K562 (cell line): ENCODE results near the gene EDN2. TPM values are rescaled to one million over a fixed set of nuclear protein-coding genes. Genes with fewer than 3 reads are reported as not detected.

ENCODE experiments used
- ATAC-seq: fragments of 200-7000 bp; cut with Tn5 transposase; 3 replicates; pipeline ENCODE4 v1.9.1; 2020; ENCODE audit warnings: moderate library complexity
- BruUV-seq: library from RNA; stranded (reverse); fragments of 400-500 nt; replicated peaks from 2 replicates; lab custom pipeline; 2021; lab: Mats Ljungman, UMichigan
- CTCF ChIA-PET: fragments of 300-600 bp; formaldehyde crosslinking; extraction: SDS; loops from one replicate; lab custom pipeline; 2021; ENCODE audit warnings: low intra/inter-chr PET ratio; lab: Yijun Ruan, JAX
- POLR2A ChIA-PET: fragments of 300-600, 350-650 bp; sonication (Branson Sonifier 250); formaldehyde crosslinking; extraction: SDS; loops from one replicate; lab custom pipeline; 2021; ENCODE audit warnings: antibody characterized with exemption, inconsistent platforms; lab: Yijun Ruan, JAX
- DNase-seq, 4 experiments: peaks; one replicate each; pipeline versions ENCODE4 v3.0.0 to v3.0.0-alpha.2; 2011 to 2018; ENCODE audit warnings: low spot score in 3 of 4, mixed read lengths in 3 of 4; ENCODE audit errors: extremely low read depth in 1 of 4
- FAIRE-seq: peaks from 2 replicates; lab custom pipeline; 2011; peaks lifted over from hg19 to GRCh38; lab: Jason Lieb, UNC
- H2AFZ ChIP-seq: 2 replicates; pipeline ENCODE4 v1.6.0; 2011; ENCODE audit warnings: low read depth, low read length, control low read depth, inconsistent platforms
- H3K27ac ChIP-seq: fragments of 200-600 bp; 3 replicates; pipeline ENCODE4 v1.8.0; 2011; ENCODE audit warnings: low read depth, mild to moderate bottlenecking, control low read depth, inconsistent platforms, low read length, moderate library complexity, mixed read lengths; ENCODE audit errors: extremely low read depth
- H3K27me3 ChIP-seq, 2 experiments: fragments of 300-600 bp in 1 of 2; 2 replicates in 1 of 2; 3 replicates in 1 of 2; pipeline versions ENCODE4 v1.6.0 to v1.8.0; 2011; ENCODE audit warnings: inconsistent platforms in 2 of 2, low read length in 2 of 2, mild to moderate bottlenecking in 1 of 2, mixed read lengths in 1 of 2, moderate library complexity in 1 of 2; ENCODE audit not compliant: control insufficient read depth in 2 of 2, insufficient read depth in 2 of 2
- H3K36me3 ChIP-seq: fragments of 300-600 bp; 3 replicates; pipeline ENCODE4 v1.8.0; 2011; ENCODE audit warnings: mild to moderate bottlenecking, low read length, inconsistent platforms; ENCODE audit not compliant: control insufficient read depth, insufficient read depth
- H3K4me1 ChIP-seq, 2 experiments: fragments of 200-600 bp in 1 of 2; replicated peaks in 1 of 2; 2 replicates in 1 of 2; 3 replicates in 1 of 2; pipeline versions ENCODE4 v1.5.1 to v1.8.0; 2011; ENCODE audit warnings: inconsistent platforms in 2 of 2, low read length in 2 of 2, mild to moderate bottlenecking in 1 of 2, mixed read lengths in 1 of 2, moderate library complexity in 1 of 2; ENCODE audit not compliant: control insufficient read depth in 2 of 2, insufficient read depth in 2 of 2
- H3K4me2 ChIP-seq: 2 replicates; pipeline ENCODE4 v1.6.1; 2011; ENCODE audit warnings: low read length, control low read depth, inconsistent platforms, mixed read lengths; ENCODE audit not compliant: insufficient read depth
- H3K4me3 ChIP-seq: fragments of 200-600 bp; sonication (generic), shearing (Covaris generic); 2 replicates; pipeline ENCODE4 v1.5.1; 2016; ENCODE audit warnings: control low read depth, inconsistent platforms
- H3K79me2 ChIP-seq: fragments of 200-600 bp; 3 replicates; pipeline ENCODE4 v1.8.0; 2011; ENCODE audit warnings: low read length, inconsistent platforms; ENCODE audit not compliant: control insufficient read depth, insufficient read depth
- H3K9ac ChIP-seq, 2 experiments: 2 replicates each; pipeline versions ENCODE4 v1.6.0 to v1.6.1; 2011; ENCODE audit warnings: low read depth in 2 of 2, low read length in 2 of 2, control low read depth in 1 of 2, inconsistent platforms in 1 of 2, mild to moderate bottlenecking in 1 of 2, mixed read lengths in 1 of 2; ENCODE audit not compliant: insufficient read depth in 1 of 2
- H3K9me1 ChIP-seq: one replicate; pipeline ENCODE4 v1.6.0; 2011; ENCODE audit warnings: inconsistent platforms, mild to moderate bottlenecking, low read length, moderate library complexity; ENCODE audit not compliant: control insufficient read depth, insufficient read depth
- H3K9me3 ChIP-seq: replicated peaks from 2 replicates; pipeline ENCODE4 v1.5.1; 2011; ENCODE audit warnings: low read depth, low read length, inconsistent platforms; ENCODE audit not compliant: control insufficient read depth, insufficient read depth
- H4K20me1 ChIP-seq: replicated peaks from 2 replicates; pipeline ENCODE4 v1.6.1; 2011; ENCODE audit warnings: low read length, inconsistent platforms, mixed read lengths; ENCODE audit not compliant: control insufficient read depth, insufficient read depth
- SAP30 ChIP-seq: fragments of 200-600 bp; sonication (generic); IDR thresholded peaks from 2 replicates; pipeline ENCODE4 v1.6.1; 2012; ENCODE audit warnings: borderline replicate concordance, low read depth, mild to moderate bottlenecking, moderate library complexity, low read length, control low read depth, inconsistent platforms; ENCODE audit not compliant: insufficient read depth, poor library complexity, severe bottlenecking
- SPI1 ChIP-seq: IDR thresholded peaks from 2 replicates; pipeline ENCODE4 v1.6.1; 2011; ENCODE audit warnings: low read depth, low read length, control low read depth, borderline replicate concordance
- ZNF143 ChIP-seq: sonication (generic); formaldehyde crosslinking; IDR thresholded peaks from 2 replicates; pipeline ENCODE4 v1.9.0; 2022; ENCODE audit warnings: mild to moderate bottlenecking, missing genetic modification reagents
- ZNF589 ChIP-seq: fragments of 200-800 bp; sonication (Bioruptor generic); IDR thresholded peaks from 2 replicates; pipeline ENCODE4 v1.6.1; 2016; ENCODE audit warnings: low read depth, missing genetic modification characterization, missing compliant biosample characterization
- WGBS: fragments of 100-300 bp; shearing (Covaris generic); methylation state at CpG from one replicate; pipeline ENCODE4 v1.1.6; 2016; ENCODE audit warnings: low coverage, mixed read lengths; ENCODE audit not compliant: insufficient coverage; ENCODE audit errors: missing lambda C conversion rate; 5-methylcytosine and 5-hydroxymethylcytosine counted together
- in situ Hi-C: fragments of 300-500 bp; cut with MboI; formaldehyde crosslinking; loops from 4 replicates; pipeline ENCODE4 v1.15.0; 2018; ENCODE audit warnings: inconsistent platforms, mixed read lengths
- intact Hi-C: fragments of 100-400 bp; cut with micrococcal nuclease; formaldehyde crosslinking; loops from 2 replicates; pipeline ENCODE4 v1.14.2; 2022
- polyA plus RNA-seq, 8 experiments: library from polyadenylated mRNA; depleted of rRNA in 4 of 8; stranded (reverse) in 5 of 8; unstranded in 3 of 8; fragments of >200 nt; fragmentation: Nextera tagmentation in 2 of 8; fragmentation: Illumina TruSeq in 1 of 8; extraction: Ambion mirVana in 2 of 8; extraction: Trizol in 1 of 8; gene quantifications; 2 replicates each; pipeline versions ENCODE4 v1.2.1 to v1.2.3, GENCODE V29; 2011 to 2014; ENCODE audit warnings: inconsistent platforms in 1 of 8, missing spikeins in 1 of 8
- total RNA-seq, 7 experiments: library from RNA; depleted of rRNA in 6 of 7; stranded (reverse); fragments of >200 nt in 6 of 7; fragmentation: Illumina TruSeq in 2 of 7; extraction: Trizol in 2 of 7; gene quantifications; 2 replicates each; pipeline versions ENCODE4 v1.2.1 to v1.2.3, GENCODE V29; 2011 to 2021; ENCODE audit warnings: low replicate concordance in 1 of 7
- TF ChIP-seq, protein P1 (sequence below): sonication (generic); formaldehyde crosslinking; IDR thresholded peaks from 2 replicates; pipeline ENCODE4 v1.8.1; 2023; ENCODE audit warnings: mild to moderate bottlenecking, missing genetic modification reagents
- TF ChIP-seq, protein P2 (sequence below): fragments of 450-650 bp; IDR thresholded peaks from 2 replicates; pipeline ENCODE4 v1.6.1; 2016; ENCODE audit warnings: low read depth, mild to moderate bottlenecking, moderate library complexity

Gene EDN2
- total and polyA plus RNA-seq, 9 of the 15 experiments (the other 6 are each of a cell fraction or from before 2014, with no cell fraction given) = not detected

- BruUV-seq = no TSS peak
- in situ Hi-C loops = no loop called here
Measured at GRCh38 chr1:41524676-41525675, 40.5 kb upstream of the EDN2 start.

More at GRCh38 chr1:41524676-41525675, 40.5 kb upstream of the EDN2 start:
- WGBS = under 1% methylated on average over 29 of the region's 30 CpGs
- H3K4me2 ChIP-seq = no peak overlapping the region
- CTCF ChIA-PET = no interaction called here
- intact Hi-C loops = no loop called here
- H3K9me3 ChIP-seq = no peaks in the 10 kb centered on the region; the same call in 1 of the 2 replicates
- peaks cover 12 to 38% of the 10 kb centered on the region in 2 experiments; a peak in 4 of 5 replicates for H3K27me3 ChIP-seq
- H3K4me1 ChIP-seq = peaks cover 0 to 5% of the 10 kb centered on the region in 2 experiments; a peak in 1 of 5 replicates
- DNase-seq (no peak), ATAC-seq (no peak), FAIRE-seq (no peak)
- H3K79me2 ChIP-seq = no peaks in the 10 kb centered on the region
- no peaks in the 10 kb centered on the region for H3K36me3 ChIP-seq
- H4K20me1 ChIP-seq = 0 out of 2 replicates have a peak, but pooled peaks cover 8% of the 10 kb centered on the region
- no peak for TF ChIP-seq SPI1
- TF ChIP-seq ZNF589 (CRISPR knock-in tag) = no peak
- TF ChIP-seq ZNF143 = no peak
- TF ChIP-seq, protein P1, sequence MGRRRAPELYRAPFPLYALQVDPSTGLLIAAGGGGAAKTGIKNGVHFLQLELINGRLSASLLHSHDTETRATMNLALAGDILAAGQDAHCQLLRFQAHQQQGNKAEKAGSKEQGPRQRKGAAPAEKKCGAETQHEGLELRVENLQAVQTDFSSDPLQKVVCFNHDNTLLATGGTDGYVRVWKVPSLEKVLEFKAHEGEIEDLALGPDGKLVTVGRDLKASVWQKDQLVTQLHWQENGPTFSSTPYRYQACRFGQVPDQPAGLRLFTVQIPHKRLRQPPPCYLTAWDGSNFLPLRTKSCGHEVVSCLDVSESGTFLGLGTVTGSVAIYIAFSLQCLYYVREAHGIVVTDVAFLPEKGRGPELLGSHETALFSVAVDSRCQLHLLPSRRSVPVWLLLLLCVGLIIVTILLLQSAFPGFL = no peak
- TF ChIP-seq SAP30 = no peak
- TF ChIP-seq, protein P2, sequence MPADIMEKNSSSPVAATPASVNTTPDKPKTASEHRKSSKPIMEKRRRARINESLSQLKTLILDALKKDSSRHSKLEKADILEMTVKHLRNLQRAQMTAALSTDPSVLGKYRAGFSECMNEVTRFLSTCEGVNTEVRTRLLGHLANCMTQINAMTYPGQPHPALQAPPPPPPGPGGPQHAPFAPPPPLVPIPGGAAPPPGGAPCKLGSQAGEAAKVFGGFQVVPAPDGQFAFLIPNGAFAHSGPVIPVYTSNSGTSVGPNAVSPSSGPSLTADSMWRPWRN = no peak
- H3K9ac ChIP-seq = no peak overlapping the region
- POLR2A ChIA-PET = interaction anchor here (0.6 to 1.0 kb wide), 2 partner anchors 12 to 362 kb away, joined by 3 read pairs; no protein-coding TSS in a partner anchor
- H3K4me3 ChIP-seq = no peak overlapping the region
- no peak overlapping the region for H2AFZ ChIP-seq
- H3K9me1 ChIP-seq = no peaks in the 10 kb centered on the region
- no peak overlapping the region for H3K27ac ChIP-seq
